Left lobe of liver (tissue), 1 donor: ENCODE results near the gene HPS3. TPM values are rescaled to one million over a fixed set of nuclear protein-coding genes. Genes with fewer than 3 reads are reported as not detected.

Source experiments
- total RNA-seq: library from RNA; stranded (reverse); gene quantifications from one replicate; pipeline ENCODE4 v1.2.1, GENCODE V29; 2021
- donor health status: DM: no; HTN: yes; CAD: no.

The HPS3 gene
- total RNA-seq, 1 donor from 2014 or later = 5.1 TPM

Other genes starting within 250 kb of the HPS3 start
- gene GYG1, start 138.1 kb upstream of the HPS3 start, total RNA-seq = 6.6 TPM
- 8.3 TPM for gene HLTF, start 43.1 kb upstream of the HPS3 start, total RNA-seq
- gene CP, start 92.2 kb downstream of the HPS3 start, total RNA-seq = 1,073 TPM
- 1.4 TPM for gene TM4SF18, start 204.0 kb downstream of the HPS3 start, total RNA-seq
- gene TM4SF1, start 248.0 kb downstream of the HPS3 start, total RNA-seq = 9.6 TPM